GM10266 (cell line): ENCODE data around the gene ANO8.
A peak's percentile ranks its signal among the peaks of the same experiment; 100 is the strongest.

Experiments
- DNase-seq: peaks from one replicate; pipeline ENCODE4 v3.0.0; 2012; ENCODE audit errors: extremely low spot score
- CTCF ChIP-seq: IDR thresholded peaks from 2 replicates; pipeline ENCODE4 v1.5.1; 2012; ENCODE audit warnings: mild to moderate bottlenecking, low read depth; ENCODE audit not compliant: control insufficient read depth, insufficient read depth; ENCODE audit errors: missing control alignments

The ANO8 gene

GRCh38 chr19:17353386-17353785, 18.7 kb upstream of the ANO8 start:
- no peak for DNase-seq
- no peak for TF ChIP-seq CTCF

GRCh38 chr19:17352608-17353280, 18.1 kb upstream of the ANO8 start:
- no peak for DNase-seq
- no peak for TF ChIP-seq CTCF

GRCh38 chr19:17351815-17352435, 17.3 kb upstream of the ANO8 start:
- DNase-seq: no peak
- no peak for TF ChIP-seq CTCF

- no peak for TF ChIP-seq CTCF
- no peak for DNase-seq
Measured at GRCh38 chr19:17348700-17349099, 14.0 kb upstream of the ANO8 start.

- TF ChIP-seq CTCF: no peak
- DNase-seq: no peak
Measured at GRCh38 chr19:17347877-17348276, 13.2 kb upstream of the ANO8 start.

GRCh38 chr19:17347361-17347760, 12.7 kb upstream of the ANO8 start:
- DNase-seq: no peak
- TF ChIP-seq CTCF: no peak

GRCh38 chr19:17346109-17346671, 11.5 kb upstream of the ANO8 start:
- DNase-seq: peak; percentile 88
- peak; percentile 96 for TF ChIP-seq CTCF
